GM08714 (cell line): Measurements from ENCODE around the gene FBLN1.
"Not testable (repeated sequence)": the region's sequence is repeated elsewhere in the genome, so short reads cannot be mapped to it uniquely, and the experiment has no call there.

Experiments used
- H3K4me3 ChIP-seq: fragments of 200-500 bp; sonication (Bioruptor generic); 2 replicates; pipeline ENCODE4 v1.5.1; 2014; ENCODE audit warnings: mild to moderate bottlenecking, low read length, inconsistent platforms
- ZNF274 ChIP-seq: IDR thresholded peaks from 2 replicates; pipeline ENCODE4 v1.6.1; 2012; ENCODE audit warnings: mild to moderate bottlenecking, low read depth, low read length

FBLN1 gene

DNA sequence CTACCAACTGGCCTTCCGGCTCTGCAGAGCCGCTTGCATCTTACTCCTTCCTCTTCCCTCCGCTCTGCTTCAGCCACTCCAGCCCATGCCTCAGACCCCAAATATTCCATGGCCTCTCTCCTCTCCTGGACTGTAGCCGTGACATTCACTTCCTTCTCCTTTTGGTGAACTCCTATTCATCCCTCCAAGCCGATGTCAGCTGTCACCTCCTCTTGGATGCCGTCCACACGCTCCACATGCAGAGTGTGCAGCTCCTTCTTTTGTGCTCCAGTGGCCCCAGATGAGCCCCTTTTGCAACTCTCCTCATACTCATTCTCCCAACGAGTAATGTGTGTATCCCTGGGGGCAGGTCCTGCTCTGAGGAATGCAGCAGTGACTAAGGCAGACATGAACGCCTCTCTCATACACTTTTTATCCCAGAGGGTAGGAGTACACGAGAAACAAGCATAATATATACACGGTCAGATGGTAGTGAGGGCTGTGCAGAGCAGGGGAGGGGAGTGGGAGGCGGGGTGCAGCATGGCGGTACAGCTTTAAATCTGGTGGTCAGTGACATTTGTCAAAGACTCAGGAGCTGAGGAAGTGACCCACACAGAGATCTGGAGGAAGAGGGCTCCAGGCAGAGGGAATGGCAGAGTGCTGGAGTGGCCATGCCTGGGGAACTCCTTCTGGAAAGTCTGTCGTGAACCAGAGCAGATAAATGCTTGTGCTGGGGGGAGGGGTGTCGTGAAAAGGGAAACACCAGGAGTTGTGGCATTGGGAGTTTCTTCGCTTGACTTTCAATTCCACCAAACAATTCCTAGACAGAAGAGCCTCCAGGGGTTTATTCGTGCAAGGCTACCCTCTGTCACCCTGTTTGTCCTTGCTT lies 85.2 kb downstream of the FBLN1 start:
- no peak for TF ChIP-seq ZNF274
- H3K4me3 ChIP-seq: no peak overlapping the region

DNA sequence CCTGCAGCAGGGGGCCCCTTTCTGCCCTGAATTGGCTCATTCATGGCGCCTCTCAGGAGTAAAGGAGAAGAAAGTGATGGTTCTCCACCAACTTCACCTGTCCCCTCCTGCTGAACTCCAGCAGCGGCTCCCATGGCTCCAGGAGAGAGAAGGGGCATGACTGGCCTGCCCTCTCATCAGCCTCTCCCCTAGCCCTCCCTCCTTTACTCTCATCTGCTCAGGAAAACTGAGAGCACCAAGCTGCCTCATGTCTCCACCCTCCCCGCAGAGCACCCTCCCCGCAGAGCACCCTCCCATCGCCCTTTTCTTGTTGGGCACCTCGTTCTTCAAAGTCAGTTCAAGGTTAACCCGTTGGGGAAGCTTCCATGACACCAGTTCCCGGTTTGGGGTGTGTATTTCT lies 86.9 kb downstream of the FBLN1 start:
- no peak overlapping the region for H3K4me3 ChIP-seq
- TF ChIP-seq ZNF274: no peak

GRCh38 chr22:45590262-45590661 lies 87.6 kb downstream of the FBLN1 start:
- no peak overlapping the region for H3K4me3 ChIP-seq

DNA sequence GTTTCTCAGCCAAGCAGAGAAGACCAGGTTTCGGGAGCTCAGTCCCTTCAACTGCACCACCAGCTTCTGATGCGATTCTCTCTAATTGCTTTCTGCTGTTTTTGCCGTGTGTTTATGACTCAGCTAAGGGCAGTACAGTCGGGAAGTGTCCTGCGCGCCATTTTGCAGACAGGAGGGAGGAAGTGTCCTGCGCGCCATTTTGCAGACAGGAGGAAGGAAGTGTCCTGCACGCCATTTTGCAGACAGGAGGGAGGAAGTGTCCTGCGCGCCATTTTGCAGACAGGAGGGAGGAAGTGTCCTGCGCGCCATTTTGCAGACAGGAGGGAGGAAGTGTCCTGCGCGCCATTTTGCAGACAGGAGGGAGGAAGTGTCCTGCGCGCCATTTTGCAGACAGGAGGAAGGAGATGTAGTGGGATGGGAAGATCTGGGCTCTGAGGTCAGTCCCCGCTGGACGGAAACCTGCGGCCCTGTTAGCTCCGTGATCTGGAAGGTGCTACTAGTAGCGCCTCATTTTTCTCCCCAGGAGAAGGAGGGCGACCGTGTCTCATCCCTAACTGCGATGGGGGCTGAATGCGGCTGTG lies 89.0 kb downstream of the FBLN1 start:
- H3K4me3 ChIP-seq: not testable (repeated sequence)

More at GRCh38 chr22:45590262-45590661, 87.6 kb downstream of the FBLN1 start:
- no peak for TF ChIP-seq ZNF274

- no peak overlapping the region for H3K4me3 ChIP-seq
- TF ChIP-seq ZNF274: no peak
Measured at GRCh38 chr22:45594123-45594941, 91.6 kb downstream of the FBLN1 start.

DNA sequence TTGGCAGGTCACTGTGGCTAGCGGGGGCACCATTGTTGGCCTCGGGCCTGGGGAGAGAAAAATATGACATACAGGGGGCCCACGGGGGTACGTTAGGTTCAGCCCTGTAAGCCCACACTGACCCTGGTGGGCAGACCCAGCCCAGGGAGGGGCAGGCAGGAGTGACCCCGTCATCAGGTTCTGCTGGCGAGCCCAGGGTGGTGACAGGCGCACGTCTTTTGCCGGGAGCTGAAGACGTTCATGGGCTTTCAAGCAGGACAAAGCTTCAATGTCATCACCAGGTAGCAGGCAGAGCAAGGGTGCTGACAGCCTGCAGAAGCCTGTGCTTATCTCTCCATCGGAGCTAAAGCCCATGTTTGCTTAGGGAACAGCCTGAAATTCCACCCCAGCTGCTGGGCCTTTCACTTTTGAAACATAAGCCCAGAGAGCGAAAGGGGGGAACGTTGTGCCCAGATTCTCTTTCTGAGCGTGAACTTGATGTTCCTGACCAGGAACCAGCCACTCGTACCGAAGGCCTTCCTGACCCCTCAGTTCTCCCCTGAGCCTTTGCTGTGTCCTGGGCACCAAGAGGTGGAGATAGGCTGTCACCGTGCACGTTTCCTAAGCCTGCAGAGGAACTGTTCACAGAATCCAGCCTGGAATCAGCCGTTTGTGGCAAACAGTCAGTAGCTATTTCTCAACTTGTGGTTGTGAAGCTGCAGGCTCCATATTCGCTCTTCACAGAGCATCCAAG lies 94.9 kb downstream of the FBLN1 start:
- H3K4me3 ChIP-seq: no peak overlapping the region
- no peak for TF ChIP-seq ZNF274

- no peak for TF ChIP-seq ZNF274
- no peak overlapping the region for H3K4me3 ChIP-seq
Measured at GRCh38 chr22:45598596-45599217, 96.0 kb downstream of the FBLN1 start.

DNA sequence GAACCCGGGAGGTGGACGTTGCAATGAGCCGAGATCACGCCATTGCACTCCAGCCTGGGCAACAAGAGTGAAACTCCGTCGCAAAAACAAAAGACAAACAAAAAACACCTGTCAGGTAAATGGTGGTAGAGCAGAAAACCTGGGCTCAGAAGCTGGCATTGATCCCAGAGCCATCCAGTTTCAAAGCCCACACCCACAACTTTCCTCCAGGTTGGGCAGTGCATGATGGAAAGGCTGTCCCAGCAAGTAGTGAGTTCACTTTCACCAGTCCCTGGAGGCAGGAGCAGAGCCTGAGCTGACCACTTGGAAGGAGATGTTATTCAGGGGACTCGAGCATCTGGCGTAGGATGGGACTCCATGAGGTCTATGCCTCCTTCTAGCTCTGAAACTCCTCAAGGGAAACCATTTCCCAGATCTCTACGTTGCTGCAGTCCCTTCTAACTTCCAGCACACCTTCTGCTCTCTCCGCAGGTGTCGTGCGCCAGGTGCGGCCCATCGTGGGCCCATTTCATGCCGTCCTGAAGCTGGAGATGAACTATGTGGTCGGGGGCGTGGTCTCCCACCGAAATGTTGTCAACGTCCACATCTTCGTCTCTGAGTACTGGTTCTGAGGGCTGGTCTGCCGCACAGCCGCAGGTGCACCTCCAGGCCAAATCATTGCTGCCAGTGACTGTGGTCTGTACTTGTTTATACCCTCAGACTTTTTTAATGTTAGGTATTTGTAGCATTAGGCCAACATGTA lies 97.3 kb downstream of the FBLN1 start:
- H3K4me3 ChIP-seq: no peak overlapping the region
- TF ChIP-seq ZNF274: no peak

DNA sequence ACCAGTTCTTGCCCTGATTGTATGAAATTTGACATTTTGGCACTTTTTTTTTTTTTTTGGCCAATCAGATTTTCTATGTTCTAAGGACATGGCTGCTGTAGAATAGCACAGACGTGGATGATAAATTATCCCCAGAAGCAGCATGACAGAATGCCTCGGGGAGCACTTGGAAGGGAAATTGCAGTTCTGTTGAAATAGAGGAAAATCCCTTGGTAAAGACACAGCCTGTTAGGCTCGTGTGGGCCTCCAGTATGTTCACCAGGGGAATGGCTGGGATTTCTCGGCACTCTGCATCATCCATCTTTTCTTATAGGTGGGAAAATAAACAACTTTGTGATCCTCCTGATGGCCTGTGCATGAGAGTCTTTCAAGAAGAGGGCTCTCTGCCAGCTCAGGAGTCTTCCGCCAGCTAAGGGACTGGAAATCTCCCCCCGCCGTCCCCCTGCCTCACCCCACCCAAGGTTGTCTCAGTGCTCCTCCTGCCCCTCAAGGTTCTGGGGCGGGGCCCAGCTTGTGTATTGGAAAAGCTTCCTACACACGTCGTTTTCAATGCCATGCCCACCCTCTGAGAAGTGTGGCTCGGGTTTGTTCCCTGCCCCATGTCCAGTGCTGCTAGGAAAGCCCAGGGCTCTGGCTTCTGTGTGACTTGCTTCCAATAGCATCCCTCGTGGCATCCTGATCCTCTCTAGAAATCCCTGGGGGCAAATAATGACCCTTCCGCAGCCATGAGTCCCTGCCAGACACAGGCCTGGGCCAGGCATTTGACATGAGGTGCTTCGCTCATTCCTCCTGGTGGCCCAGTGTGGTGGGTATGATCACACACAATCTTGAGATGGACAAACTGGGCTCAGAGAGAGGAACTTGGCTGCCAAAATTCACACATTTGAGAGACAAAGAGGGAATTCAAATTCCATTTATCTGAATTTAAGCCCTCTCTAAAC lies 98.4 kb downstream of the FBLN1 start:
- H3K4me3 ChIP-seq: no peak overlapping the region
- no peak for TF ChIP-seq ZNF274

GRCh38 chr22:45602004-45602733 lies 99.5 kb downstream of the FBLN1 start:
- no peak overlapping the region for H3K4me3 ChIP-seq
- no peak for TF ChIP-seq ZNF274

DNA sequence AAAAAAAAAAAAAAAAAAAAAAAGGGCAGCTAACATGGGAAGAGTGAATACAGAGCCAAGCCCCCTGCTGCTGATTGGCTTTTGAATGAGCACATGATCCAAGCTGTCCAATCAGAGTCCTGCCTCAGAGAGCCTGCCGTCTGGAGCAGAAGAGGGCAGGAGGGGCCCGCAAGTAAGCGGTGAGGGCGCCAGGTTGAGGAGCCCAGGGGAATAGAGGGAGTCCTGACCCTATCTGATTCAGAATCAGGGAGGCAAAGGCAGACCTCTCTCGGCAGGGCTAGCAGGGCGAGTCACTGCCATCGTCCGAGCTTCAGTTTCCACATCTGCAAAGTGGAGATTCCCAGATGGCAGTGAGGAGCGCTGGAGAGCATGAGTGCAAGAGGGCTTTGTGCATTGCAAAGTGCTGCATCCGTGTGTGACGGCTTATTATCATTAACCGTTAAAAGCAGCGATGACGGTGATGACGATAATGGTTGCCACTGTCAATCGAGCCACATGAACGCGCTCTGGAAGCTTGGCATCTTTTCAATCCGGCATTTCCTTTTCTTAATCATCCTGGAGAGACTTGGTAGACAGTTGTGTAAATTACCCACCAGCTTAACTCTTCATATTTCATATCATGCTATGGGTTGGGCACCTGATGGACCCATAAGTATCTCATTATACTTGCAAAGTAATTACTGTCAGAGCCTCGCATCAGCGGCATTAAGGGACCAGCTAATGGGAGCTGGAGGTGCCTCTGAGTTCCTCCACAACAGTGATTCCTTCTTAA lies 100.3 kb downstream of the FBLN1 start:
- TF ChIP-seq ZNF274: no peak
- H3K4me3 ChIP-seq: no peak overlapping the region
